SK-N-MC (cell line): ENCODE results near the gene TBC1D14.
A peak's percentile ranks its signal among the peaks of the same experiment; 100 is the strongest.

Experiments used
- DNase-seq: peaks from one replicate; pipeline ENCODE4 v3.0.0-alpha.2; 2011; ENCODE audit warnings: low read depth, low spot score
- H3K27ac ChIP-seq: fragments of 200-600 bp; sonication (generic); 2 replicates; pipeline ENCODE4 v1.5.1; 2016; ENCODE audit warnings: mixed run types
- H3K36me3 ChIP-seq: fragments of 200-600 bp; sonication (generic); 2 replicates; pipeline ENCODE4 v1.6.1; 2017; ENCODE audit warnings: antibody characterized with exemption, low read length, mixed read lengths; ENCODE audit not compliant: insufficient read depth
- H3K4me3 ChIP-seq: fragments of 200-600 bp; sonication (generic); 2 replicates; pipeline ENCODE4 v1.5.1; 2016
- H3K9ac ChIP-seq: fragments of 200-600 bp; sonication (generic); 2 replicates; pipeline ENCODE4 v1.8.0; 2017; ENCODE audit warnings: mixed run types, mixed read lengths; ENCODE audit not compliant: insufficient read length
- H3K9me3 ChIP-seq: fragments of 200-600 bp; sonication (generic); 2 replicates; pipeline ENCODE4 v1.6.1; 2017; ENCODE audit warnings: low read depth, mild to moderate bottlenecking, antibody characterized with exemption, low read length, moderate library complexity, mixed read lengths
- EZH2 ChIP-seq: fragments of 200-600 bp; sonication (generic); IDR thresholded peaks from one replicate; pipeline ENCODE4 v1.6.1; 2017; ENCODE audit warnings: antibody characterized with exemption
- FOXP2 ChIP-seq: optimal IDR thresholded peaks from 2 replicates; pipeline ENCODE3; 2011; ENCODE audit warnings: mild to moderate bottlenecking, moderate library complexity; ENCODE audit not compliant: insufficient read depth; ENCODE audit errors: extremely low read length, control extremely low read depth
- POLR2AphosphoS5 ChIP-seq: IDR thresholded peaks from 2 replicates; pipeline ENCODE4 v1.6.1; 2012; ENCODE audit warnings: mild to moderate bottlenecking, low read depth, low read length, borderline replicate concordance

TBC1D14 gene

GRCh38 chr4:7066006-7066405 is 156.4 kb downstream of the TBC1D14 start:
- peak overlapping the region; percentile 81; the same call in 1 of the 2 replicates for H3K4me3 ChIP-seq
- no peak overlapping the region for H3K9ac ChIP-seq

GRCh38 chr4:7066493-7066892 is 156.9 kb downstream of the TBC1D14 start:
- DNase-seq = no peak
- TF ChIP-seq POLR2AphosphoS5 (no peak), EZH2 (no peak), FOXP2 (no peak)
- Histone ChIP-seq H3K36me3 (peaks cover 22% of the 10 kb centered on the region), H3K27ac (no peak overlapping the region), H3K9me3 (no peaks in the 10 kb centered on the region), H3K9ac (peak overlapping the region; percentile 79), H3K4me3 (peak overlapping the region; percentile 81)

More at GRCh38 chr4:7066006-7066405, 156.4 kb downstream of the TBC1D14 start:
- no peaks in the 10 kb centered on the region for H3K9me3 ChIP-seq
- peaks cover 27% of the 10 kb centered on the region for H3K36me3 ChIP-seq
- no peak for TF ChIP-seq FOXP2
- TF ChIP-seq POLR2AphosphoS5 = no peak
- no peak for TF ChIP-seq EZH2
- DNase-seq = no peak
- H3K27ac ChIP-seq = no peak overlapping the region

GRCh38 chr4:7067126-7067451 is 157.5 kb downstream of the TBC1D14 start:
- Histone ChIP-seq H3K9me3 (no peaks in the 10 kb centered on the region), H3K27ac (no peak overlapping the region), H3K4me3 (peak overlapping the region; percentile 81), H3K9ac (peak overlapping the region; percentile 79), H3K36me3 (peaks cover 16% of the 10 kb centered on the region)
- TF ChIP-seq POLR2AphosphoS5 (no peak), EZH2 (no peak), FOXP2 (no peak)
- no peak for DNase-seq

GRCh38 chr4:7067452-7068278 is 158.0 kb downstream of the TBC1D14 start, which contains the start of gene GRPEL1:
Gene GRPEL1, minus strand, starts transcription at chr4:7068064. Its CDS starts 32 bp downstream, at chr4:7068032.
- peak within 1 kb of the TSS; percentile 79 for H3K9ac ChIP-seq
- no peak within 1 kb of the TSS for H3K27ac ChIP-seq
- peak; percentile 88 for DNase-seq
- peaks cover 15% of the 10 kb centered on the region for H3K36me3 ChIP-seq
- no peak for TF ChIP-seq EZH2
- TF ChIP-seq POLR2AphosphoS5 = peak; percentile 80
- H3K4me3 ChIP-seq = peak within 1 kb of the TSS; percentile 81
- no peaks in the 10 kb centered on the region for H3K9me3 ChIP-seq

- Histone ChIP-seq H3K27ac (no peak overlapping the region), H3K4me3 (peak overlapping the region; percentile 81), H3K9me3 (no peaks in the 10 kb centered on the region), H3K9ac (peak overlapping the region; percentile 72), H3K36me3 (peaks cover 10% of the 10 kb centered on the region)
- no peak for DNase-seq
- TF ChIP-seq POLR2AphosphoS5 = peak; percentile 61; the same call in 1 of the 2 replicates
- no peak for TF ChIP-seq EZH2
- TF ChIP-seq FOXP2 = no peak
Measured at GRCh38 chr4:7068279-7068842, 158.7 kb downstream of the TBC1D14 start.

GRCh38 chr4:7068883-7069282 is 159.3 kb downstream of the TBC1D14 start:
- Histone ChIP-seq H3K4me3 (peak overlapping the region; percentile 81), H3K9me3 (no peaks in the 10 kb centered on the region), H3K36me3 (peaks cover 5% of the 10 kb centered on the region), H3K27ac (no peak overlapping the region), H3K9ac (no peak overlapping the region)
- TF ChIP-seq FOXP2 (no peak), EZH2 (no peak), POLR2AphosphoS5 (no peak)
- no peak for DNase-seq

- no peaks in the 10 kb centered on the region for H3K36me3 ChIP-seq
- no peak overlapping the region for H3K4me3 ChIP-seq
- no peak for DNase-seq
- H3K9me3 ChIP-seq = no peaks in the 10 kb centered on the region
- no peak overlapping the region for H3K9ac ChIP-seq
- H3K27ac ChIP-seq = no peak overlapping the region
- TF ChIP-seq EZH2 (no peak), POLR2AphosphoS5 (no peak), FOXP2 (no peak)
Measured at GRCh38 chr4:7070729-7071511, 161.3 kb downstream of the TBC1D14 start.

GRCh38 chr4:7073059-7073458 is 163.4 kb downstream of the TBC1D14 start:
- Histone ChIP-seq H3K9ac (no peak overlapping the region), H3K27ac (no peak overlapping the region), H3K4me3 (no peak overlapping the region), H3K9me3 (no peaks in the 10 kb centered on the region), H3K36me3 (no peaks in the 10 kb centered on the region)
- DNase-seq = no peak
- TF ChIP-seq EZH2 (no peak), FOXP2 (no peak), POLR2AphosphoS5 (no peak)
